ENCODE data around the gene SHISAL1.

GRCh38 chr22:44326491-44326885 is 13.7 kb upstream of the SHISAL1 start:
- no peak for TF ChIP-seq CTCF (IDR thresholded peaks at IDR 0.05)
- no peak for TF ChIP-seq POLR2AphosphoS5 (IDR thresholded peaks at IDR 0.05)
